HCT116 (cell line): ENCODE results near the gene SPSB3. TPM values are rescaled to one million over a fixed set of nuclear protein-coding genes. Genes with fewer than 3 reads are reported as not detected.

ENCODE experiments used
- ATAC-seq: fragments of 200-7000 bp; cut with Tn5 transposase; 2 replicates; pipeline ENCODE4 v1.9.1; 2020; ENCODE audit warnings: mild to moderate bottlenecking, moderate library complexity
- BruUV-seq: library from RNA; stranded (reverse); fragments of 400-500 nt; replicated peaks from 2 replicates; lab custom pipeline; 2021; lab: Mats Ljungman, UMichigan
- CTCF ChIA-PET: fragments of 300-600 bp; sonication (Branson Sonifier 250); formaldehyde crosslinking; loops from one replicate; lab custom pipeline; 2021; ENCODE audit warnings: antibody characterized with exemption; lab: Charles Lee
- POLR2A ChIA-PET: fragments of 300-600, 350-600 bp; sonication (Branson Sonifier 250); formaldehyde crosslinking; loops from one replicate; lab custom pipeline; 2021; ENCODE audit warnings: antibody characterized with exemption; lab: Charles Lee
- RAD21 ChIA-PET, 2 experiments: fragments of 300-600 bp; sonication (Branson Sonifier 250); formaldehyde crosslinking; loops; one replicate each; lab custom pipeline; 2023; ENCODE audit warnings: low total read pairs in 2 of 2; ENCODE audit not compliant: uncharacterized antibody in 2 of 2, unreplicated experiment in 2 of 2, low non-redundant PET in 1 of 2; lab: Charles Lee
- DNase-seq: peaks from one replicate; pipeline ENCODE4 v3.0.0-alpha.2; 2010; ENCODE audit warnings: low read depth, low spot score
- H2AFZ ChIP-seq: fragments of 200-600 bp; shearing (Covaris generic), sonication (generic); 2 replicates; pipeline ENCODE4 v1.6.1; 2017; ENCODE audit warnings: low read depth, mixed run types, mixed read lengths, antibody characterized with exemption, low read length; ENCODE audit not compliant: poor library complexity, severe bottlenecking
- H3K27ac ChIP-seq: 2 replicates; pipeline ENCODE4 v1.5.1; 2012; ENCODE audit warnings: low read depth, low read length
- H3K27me3 ChIP-seq: fragments of 200-600 bp; sonication (generic); 2 replicates; pipeline ENCODE4 v1.6.1; 2016; ENCODE audit warnings: mixed run types, low read length, mixed read lengths; ENCODE audit not compliant: insufficient read depth
- H3K36me3 ChIP-seq, 2 experiments: fragments of 200-500 bp in 1 of 2; fragments of 200-600 bp in 1 of 2; sonication (Bioruptor generic) in 1 of 2; sonication (generic) in 1 of 2; 2 replicates each; pipeline versions ENCODE4 v1.5.1 to v1.6.1; 2014 to 2016; ENCODE audit warnings: low read length in 2 of 2, inconsistent platforms in 1 of 2, mixed read lengths in 1 of 2, mixed run types in 1 of 2; ENCODE audit not compliant: insufficient read depth in 2 of 2, control insufficient read depth in 1 of 2
- H3K4me1 ChIP-seq, 2 experiments: fragments of 200-600 bp in 1 of 2; sonication (generic) in 1 of 2; 2 replicates each; pipeline versions ENCODE4 v1.5.1 to v1.6.1; 2012 to 2017; ENCODE audit warnings: low read length in 2 of 2, inconsistent platforms in 1 of 2, mild to moderate bottlenecking in 1 of 2, mixed read lengths in 1 of 2, mixed run types in 1 of 2, moderate library complexity in 1 of 2; ENCODE audit not compliant: insufficient read depth in 2 of 2, control insufficient read depth in 1 of 2
- H3K4me2 ChIP-seq: fragments of 200-600 bp; sonication (generic); 2 replicates; pipeline ENCODE4 v1.6.1; 2017; ENCODE audit warnings: mixed run types, low read length, mixed read lengths
- H3K4me3 ChIP-seq, 2 experiments: fragments of 200-600 bp in 1 of 2; sonication (generic) in 1 of 2; replicated peaks in 1 of 2; 2 replicates each; pipeline ENCODE4 v1.5.1; 2011 to 2016; ENCODE audit warnings: low read length in 2 of 2, control low read depth in 1 of 2, low read depth in 1 of 2, mild to moderate bottlenecking in 1 of 2, mixed read lengths in 1 of 2, mixed run types in 1 of 2
- H3K79me2 ChIP-seq: fragments of 200-600 bp; sonication (generic); 2 replicates; pipeline ENCODE4 v1.6.1; 2017; ENCODE audit warnings: mild to moderate bottlenecking, mixed run types, low read length, moderate library complexity, mixed read lengths; ENCODE audit not compliant: insufficient read depth
- H3K9ac ChIP-seq: fragments of 200-600 bp; sonication (generic); 2 replicates; pipeline ENCODE4 v1.6.1; 2016; ENCODE audit warnings: low read length, mixed read lengths
- H3K9me2 ChIP-seq: fragments of 200-600 bp; sonication (generic), shearing (Covaris generic); 2 replicates; pipeline ENCODE4 v1.6.1; 2017; ENCODE audit warnings: mixed run types, mild to moderate bottlenecking, moderate library complexity; ENCODE audit not compliant: insufficient read depth
- H3K9me3 ChIP-seq, 2 experiments: fragments of 200-500 bp in 1 of 2; fragments of 200-600 bp in 1 of 2; sonication (Bioruptor generic) in 1 of 2; sonication (generic) in 1 of 2; 2 replicates each; pipeline ENCODE4 v1.6.1; 2014 to 2017; ENCODE audit warnings: low read length in 2 of 2, mixed read lengths in 2 of 2, inconsistent platforms in 1 of 2, low read depth in 1 of 2, mild to moderate bottlenecking in 1 of 2, mixed run types in 1 of 2, moderate library complexity in 1 of 2; ENCODE audit not compliant: control insufficient read depth in 1 of 2, insufficient read depth in 1 of 2
- H4K20me1 ChIP-seq: fragments of 200-600 bp; sonication (generic), shearing (Covaris generic); 2 replicates; pipeline ENCODE4 v1.6.1; 2017; ENCODE audit warnings: mixed run types, mild to moderate bottlenecking, moderate library complexity; ENCODE audit not compliant: insufficient read depth
- EZH2 ChIP-seq: fragments of 200-600 bp; sonication (generic); IDR thresholded peaks from 2 replicates; pipeline ENCODE4 v1.6.1; 2017; ENCODE audit warnings: antibody characterized with exemption, mixed run types
- POLR2A ChIP-seq: IDR thresholded peaks from 2 replicates; pipeline ENCODE4 v1.7.0; 2011; ENCODE audit warnings: borderline replicate concordance; ENCODE audit not compliant: insufficient read depth, insufficient read length; ENCODE audit errors: extremely low read depth
- POLR2AphosphoS5 ChIP-seq: IDR thresholded peaks from 2 replicates; pipeline ENCODE4 v1.6.1; 2011; ENCODE audit warnings: mild to moderate bottlenecking, low read depth, low read length, moderate library complexity
- SRF ChIP-seq: IDR thresholded peaks from 2 replicates; pipeline ENCODE4 v1.6.1; 2012; ENCODE audit warnings: low read depth
- intact Hi-C: fragments of 100-400 bp; cut with micrococcal nuclease; formaldehyde crosslinking; loops from 2 replicates; pipeline ENCODE4 v1.10.0; 2022
- total RNA-seq: library from RNA; stranded (reverse); gene quantifications from one replicate; pipeline ENCODE4 v1.2.1, GENCODE V29; 2021; ENCODE audit not compliant: unreplicated experiment

Gene SPSB3
- total RNA-seq, 1 experiment from 2014 or later, result 31.6 TPM

- H3K4me1 ChIP-seq, result peaks cover 6 to 29% of the 10 kb centered on the region in 2 experiments
- TF ChIP-seq POLR2AphosphoS5, result 0 out of 2 replicates have a peak, but pooled peaks have one; percentile 25
- TF ChIP-seq POLR2A, result peak; percentile 49
- no peak for TF ChIP-seq EZH2
- TF ChIP-seq, all 23 proteins: peak for 2
- Histone ChIP-seq H3K27me3 (no peaks in the 10 kb centered on the region), H3K9me3 (no peaks in the 10 kb centered on the region), H2AFZ (no peak overlapping the region), H3K9ac (no peak overlapping the region), H3K36me3 (no peaks in the 10 kb centered on the region; a peak in 2 of 4 replicates), H3K9me2 (no peaks in the 10 kb centered on the region), H3K79me2 (peaks cover 33% of the 10 kb centered on the region), H3K27ac (peak overlapping the region; percentile 24; the same call in 1 of the 2 replicates), H3K4me2 (no peak overlapping the region), H3K4me3 (no peak overlapping the region), H4K20me1 (no peaks in the 10 kb centered on the region)
- BruUV-seq, result no TSS peak
- no peak for DNase-seq
- ChIA-PET CTCF (no interaction called here), POLR2A (no interaction called here), RAD21 (no interaction called here)
- no peak for ATAC-seq
- intact Hi-C loops, result no loop called here
Observed at GRCh38 chr16:1778200-1779179, 3.9 kb downstream of the SPSB3 start.

GRCh38 chr16:1777375-1778199 lies 4.8 kb downstream of the SPSB3 start:
- Histone ChIP-seq H3K9me3 (no peaks in the 10 kb centered on the region), H3K36me3 (no peaks in the 10 kb centered on the region; a peak in 2 of 4 replicates), H3K9me2 (no peaks in the 10 kb centered on the region), H3K4me2 (no peak overlapping the region), H4K20me1 (no peaks in the 10 kb centered on the region), H3K27me3 (no peaks in the 10 kb centered on the region), H2AFZ (no peak overlapping the region), H3K79me2 (peaks cover 32% of the 10 kb centered on the region), H3K9ac (no peak overlapping the region), H3K4me3 (no peak overlapping the region), H3K27ac (no peak overlapping the region), H3K4me1 (peaks cover 6 to 29% of the 10 kb centered on the region in 2 experiments)
- TF ChIP-seq SRF, result no peak
- CTCF ChIA-PET, result no interaction called here
- DNase-seq (no peak), ATAC-seq (no peak)
- intact Hi-C loops, result no loop called here
- RAD21 ChIA-PET, result no interaction called here
- POLR2A ChIA-PET, result no interaction called here
- BruUV-seq, result no TSS peak
